Stromal cell of bone marrow (primary cell): ENCODE data around the gene MCF2L.

Source experiments
- DNase-seq: peaks from one replicate; pipeline ENCODE4 v3.0.0-alpha.2; 2012; ENCODE audit warnings: low read depth

Gene MCF2L

DNA sequence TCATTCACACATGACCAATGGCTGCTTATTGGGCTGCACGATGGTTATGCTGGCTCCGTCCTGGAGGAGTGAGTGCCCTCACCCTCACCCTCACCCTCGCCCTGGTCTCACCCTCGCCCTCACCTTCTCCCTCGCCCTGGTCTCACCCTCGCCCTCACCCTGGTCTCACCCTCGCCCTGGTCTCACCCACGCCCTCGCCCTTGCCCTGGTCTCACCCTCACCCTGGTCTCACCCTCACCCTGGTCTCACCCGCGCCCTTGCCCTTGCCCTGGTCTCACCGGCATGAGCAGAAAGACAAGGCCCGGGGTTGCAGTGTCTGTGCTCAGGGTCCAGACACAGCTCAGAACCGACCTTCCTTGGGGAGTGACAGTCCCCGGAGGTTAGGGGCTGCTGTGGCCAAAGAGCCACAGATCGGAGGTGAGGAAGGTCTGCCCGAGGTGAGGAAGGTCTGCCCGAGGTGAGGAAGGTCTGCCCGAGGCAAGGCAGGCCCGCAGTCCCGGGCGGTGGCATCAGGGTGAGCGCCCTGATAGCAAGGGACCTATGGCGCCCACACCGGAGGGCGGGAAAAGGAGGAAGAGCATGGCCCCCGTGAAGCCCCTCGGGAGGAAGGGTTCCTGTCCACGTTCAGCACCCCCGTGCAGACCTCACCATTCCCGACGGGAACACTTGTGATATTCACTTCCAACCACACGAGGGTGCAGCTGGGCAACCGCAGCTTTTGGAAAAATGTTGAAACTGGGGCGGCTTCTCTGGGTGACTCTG, 65.6 kb downstream of the MCF2L start:
- DNase-seq: peak; percentile 54

- no peak for DNase-seq
These were observed 66.3 kb downstream of the MCF2L start for GRCh38 chr13:113035213-113035800.

- no peak for DNase-seq
These were observed 67.4 kb downstream of the MCF2L start for GRCh38 chr13:113036401-113036800.

DNA sequence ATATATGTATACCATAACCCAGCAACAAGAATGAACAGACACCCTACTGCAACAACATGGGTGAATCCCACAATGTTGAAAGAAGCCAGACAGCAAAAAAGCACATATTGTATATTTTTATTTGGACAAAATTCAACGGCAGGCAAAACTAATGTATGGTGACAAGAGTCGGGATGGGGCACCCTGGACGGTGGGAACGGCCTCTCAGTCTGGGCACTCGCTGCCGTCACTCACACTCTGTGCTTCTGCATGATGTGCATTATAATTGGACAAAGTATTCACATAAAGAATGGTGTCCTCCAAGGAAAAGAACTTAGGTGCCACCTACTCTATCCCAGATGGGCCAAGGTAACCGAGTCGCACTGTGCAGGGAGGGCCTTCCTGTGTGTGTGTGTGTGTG, 71.0 kb downstream of the MCF2L start:
- DNase-seq: no peak

- DNase-seq: no peak
These were observed 71.7 kb downstream of the MCF2L start for GRCh38 chr13:113040597-113041292.

DNA sequence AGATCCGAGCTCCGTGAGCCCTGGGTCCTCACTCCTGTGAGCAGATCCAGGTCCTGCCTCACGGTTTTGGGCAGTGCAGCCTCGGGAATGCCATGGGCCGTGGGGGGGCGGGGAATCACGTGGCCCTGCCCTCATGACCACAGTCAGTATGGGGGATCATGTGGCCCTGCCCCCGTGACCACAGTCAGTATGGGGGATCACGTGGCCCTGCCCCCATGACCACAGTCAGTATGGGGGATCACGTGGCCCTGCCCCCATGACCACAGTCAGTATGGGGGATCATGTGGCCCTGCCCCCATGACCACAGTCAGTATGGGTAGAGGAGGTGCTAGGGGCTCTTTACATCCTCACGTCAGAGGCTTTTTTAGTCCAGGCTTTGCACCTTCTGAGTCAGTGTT, 72.3 kb downstream of the MCF2L start:
- no peak for DNase-seq

DNA sequence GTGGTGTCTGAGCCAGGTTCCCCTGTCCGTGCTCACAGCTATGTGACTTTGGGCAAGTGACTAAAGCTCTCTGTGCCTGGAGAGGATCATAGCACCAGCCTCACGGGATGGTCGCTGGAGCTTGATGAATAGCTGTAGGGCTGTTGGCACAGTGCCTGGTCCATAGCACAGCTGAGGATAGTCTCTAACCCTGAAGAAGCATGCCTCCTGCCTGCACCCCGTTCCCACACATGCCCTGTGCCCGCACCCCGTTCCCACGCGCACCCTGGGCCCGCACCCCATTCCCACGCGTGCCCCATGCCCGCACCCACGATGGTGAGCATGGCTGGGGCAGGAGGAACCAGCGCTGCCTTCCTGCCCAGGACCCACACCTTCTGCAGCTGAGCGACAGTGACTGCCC, 72.9 kb downstream of the MCF2L start:
- no peak for DNase-seq

DNA sequence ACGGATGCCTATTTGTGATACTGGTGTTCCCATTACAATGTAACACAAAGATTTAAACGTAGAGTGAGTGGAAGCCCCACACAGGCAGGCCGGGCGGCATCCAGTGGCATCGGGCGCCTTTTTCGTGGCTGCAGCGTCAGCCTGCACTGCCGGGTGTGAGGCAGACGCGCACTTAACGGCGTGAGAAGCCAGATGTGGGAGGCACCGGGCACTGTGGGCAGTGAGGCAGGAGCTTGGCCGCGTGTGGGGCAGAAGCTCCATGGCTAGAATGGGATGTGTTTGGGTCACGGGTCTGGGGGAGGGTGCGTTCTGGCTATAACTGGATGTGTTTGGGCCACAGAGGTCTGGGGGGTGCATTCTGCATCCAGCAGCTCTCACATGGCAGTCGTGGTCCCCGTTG, 73.4 kb downstream of the MCF2L start:
- DNase-seq: no peak

GRCh38 chr13:113043001-113043630, 74.1 kb downstream of the MCF2L start:
- DNase-seq: no peak

- DNase-seq: no peak
These were observed 74.9 kb downstream of the MCF2L start for GRCh38 chr13:113043931-113044330.

GRCh38 chr13:113044391-113045114, 75.5 kb downstream of the MCF2L start:
- no peak for DNase-seq

- DNase-seq: no peak
These were observed 76.5 kb downstream of the MCF2L start for GRCh38 chr13:113045251-113046127.

DNA sequence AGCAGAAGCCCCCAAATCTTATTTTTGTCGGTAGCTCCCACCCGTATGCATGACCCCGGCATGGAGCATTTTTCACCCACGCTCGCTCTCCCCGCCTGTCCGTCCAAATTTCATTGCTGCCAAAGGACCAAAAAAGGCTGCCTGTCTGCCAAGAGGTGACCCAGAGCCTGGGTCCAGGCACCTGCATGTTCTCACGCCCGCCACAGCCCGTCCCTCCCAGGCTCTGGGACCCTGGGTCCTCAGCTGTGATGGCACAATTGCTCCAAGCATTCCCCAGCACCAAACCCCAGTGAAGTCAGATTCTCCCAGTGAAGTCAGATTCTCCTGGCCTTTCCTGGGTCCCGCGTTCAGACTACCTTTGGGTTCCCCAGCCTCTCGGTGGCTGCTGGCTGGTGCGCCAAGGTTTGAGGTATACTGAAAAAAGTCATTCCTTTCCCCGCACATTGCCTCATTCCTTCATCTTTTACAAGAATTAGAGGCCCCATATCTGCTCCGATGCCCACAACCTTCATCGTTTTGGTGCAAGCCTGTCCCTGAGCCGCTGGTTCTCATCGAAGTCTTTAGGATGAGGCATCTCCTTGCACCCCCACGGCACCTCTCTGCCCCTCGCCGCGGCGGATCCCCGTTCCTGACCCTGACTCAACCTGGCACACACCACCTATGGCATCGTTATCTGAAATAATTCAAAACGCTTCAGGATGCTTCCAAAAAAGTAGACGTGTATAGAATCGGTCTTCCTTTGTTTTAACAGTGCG, 77.3 kb downstream of the MCF2L start:
- DNase-seq: no peak

DNA sequence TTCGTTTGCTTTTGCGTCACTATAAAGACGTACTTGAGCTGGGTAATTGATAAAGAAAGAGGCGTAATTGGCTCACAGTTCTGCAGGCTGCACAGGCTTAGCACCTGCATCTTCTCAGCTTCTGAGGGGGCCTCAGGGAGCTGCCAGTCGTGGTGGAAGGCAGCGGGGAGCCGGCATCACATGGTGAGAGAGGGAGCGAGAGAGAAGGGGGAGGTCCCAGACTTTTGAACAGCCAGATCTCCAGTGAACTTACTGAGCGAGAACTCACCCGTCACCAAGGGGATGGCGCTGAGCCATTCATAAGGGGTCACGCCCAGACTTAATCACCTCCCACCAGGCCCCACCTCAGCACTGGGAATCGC, 77.8 kb downstream of the MCF2L start:
- no peak for DNase-seq

GRCh38 chr13:113047587-113047986, 78.6 kb downstream of the MCF2L start:
- no peak for DNase-seq

- DNase-seq: no peak
These were observed 79.8 kb downstream of the MCF2L start for GRCh38 chr13:113048766-113049165.

DNA sequence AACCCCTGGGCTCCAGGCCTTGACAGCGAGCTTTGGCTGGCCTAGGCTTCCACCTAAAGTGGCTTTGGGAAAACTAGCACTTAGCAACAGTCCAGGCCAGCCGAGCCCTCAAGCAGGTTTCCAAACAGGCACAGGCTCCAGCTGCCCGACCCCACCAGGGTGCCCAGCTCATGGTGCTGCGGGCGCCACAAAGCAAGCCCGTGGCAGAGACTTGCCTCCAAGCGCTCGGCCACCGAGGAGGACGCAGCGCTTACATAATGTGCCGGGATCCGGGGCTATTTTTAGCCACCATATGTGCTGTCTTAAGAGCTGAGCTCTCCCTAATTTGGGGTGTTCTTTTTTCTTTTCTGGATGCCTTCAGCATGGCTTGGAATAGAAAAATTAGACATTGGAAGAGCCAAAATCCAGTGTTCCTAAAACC, 80.5 kb downstream of the MCF2L start:
- no peak for DNase-seq

GRCh38 chr13:113049981-113050380, 81.0 kb downstream of the MCF2L start:
- DNase-seq: no peak

GRCh38 chr13:113050734-113051431, 81.9 kb downstream of the MCF2L start:
- DNase-seq: no peak

DNA sequence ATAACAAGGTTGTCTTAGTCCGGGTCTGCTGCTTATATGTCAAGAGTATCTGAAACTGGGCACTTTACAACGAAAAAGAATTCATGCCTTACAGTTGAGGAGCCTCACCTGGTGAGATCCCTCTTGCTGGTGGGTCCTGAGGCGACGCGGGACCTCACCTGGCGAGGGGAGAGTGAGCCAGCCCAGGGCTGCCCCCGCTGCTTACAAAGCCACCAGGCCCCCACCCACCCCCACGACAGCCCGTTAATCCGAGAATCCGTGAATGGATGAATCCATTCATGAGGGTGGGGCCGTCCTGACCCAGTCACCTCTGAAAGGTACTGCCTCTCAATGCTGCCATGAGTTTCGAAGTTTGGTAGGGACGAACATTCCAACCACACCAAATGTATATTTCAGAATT, 82.6 kb downstream of the MCF2L start:
- no peak for DNase-seq
